ENCODE data around the gene PLA2G2C. TPM values are rescaled to one million over a fixed set of nuclear protein-coding genes. Genes with fewer than 3 reads are reported as not detected.

The PLA2G2C gene
- total and polyA plus RNA-seq, 8 donors, result 0.06 to 0.16 (median 0.11) TPM; not detected in 3

- intact Hi-C loops (cut with DNase I), result no loop called here
- ATAC-seq (no peak), DNase-seq (no peak)
- H3K36me3 ChIP-seq, result no peaks in the 10 kb centered on the region
- H3K4me3 ChIP-seq, result no peak overlapping the region
- H3K27me3 ChIP-seq, result peaks cover 0 to 33% of the 10 kb centered on the region in 2 donors
- H3K4me1 ChIP-seq, result peaks cover 13 to 28% of the 10 kb centered on the region in 2 donors
- peaks cover 0 to 3% of the 10 kb centered on the region in 2 donors for H3K9me3 ChIP-seq
- H3K27ac ChIP-seq, result no peak overlapping the region
- TF ChIP-seq CTCF (IDR thresholded peaks at IDR 0.05), result no peak
Observed at GRCh38 chr1:20183035-20183434, 3.3 kb downstream of the PLA2G2C start.

- Histone ChIP-seq H3K9me3 (peaks cover 0 to 3% of the 10 kb centered on the region in 2 donors), H3K36me3 (no peaks in the 10 kb centered on the region), H3K4me1 (peaks cover 8 to 28% of the 10 kb centered on the region in 2 donors), H3K27ac (no peak overlapping the region), H3K4me3 (no peak overlapping the region), H3K27me3 (peaks cover 0 to 28% of the 10 kb centered on the region in 2 donors)
- intact Hi-C loops (cut with DNase I), result no loop called here
- no peak for TF ChIP-seq CTCF (IDR thresholded peaks at IDR 0.05)
- ATAC-seq (no peak), DNase-seq (no peak)
Observed at GRCh38 chr1:20182415-20182814, 3.9 kb downstream of the PLA2G2C start.

GRCh38 chr1:20180844-20181207 lies 5.5 kb downstream of the PLA2G2C start:
- no peaks in the 10 kb centered on the region for H3K36me3 ChIP-seq
- no peak overlapping the region for H3K27ac ChIP-seq
- peaks cover 0 to 12% of the 10 kb centered on the region in 2 donors for H3K4me1 ChIP-seq
- ATAC-seq, result no peak
- no peak overlapping the region for H3K4me3 ChIP-seq
- intact Hi-C loops (cut with DNase I), result no loop called here
- TF ChIP-seq CTCF (IDR thresholded peaks at IDR 0.05), result no peak
- peaks cover 0 to 3% of the 10 kb centered on the region in 2 donors for H3K9me3 ChIP-seq
- peaks cover 0 to 13% of the 10 kb centered on the region in 2 donors for H3K27me3 ChIP-seq
- no peak for DNase-seq

GRCh38 chr1:20180129-20180843 lies 6.0 kb downstream of the PLA2G2C start:
- Histone ChIP-seq H3K36me3 (no peaks in the 10 kb centered on the region), H3K4me3 (no peak overlapping the region), H3K4me1 (peaks cover 0 to 7% of the 10 kb centered on the region in 2 donors), H3K27ac (no peak overlapping the region), H3K9me3 (peaks cover 0 to 3% of the 10 kb centered on the region in 2 donors), H3K27me3 (peaks cover 0 to 7% of the 10 kb centered on the region in 2 donors)
- ATAC-seq (no peak), DNase-seq (no peak)
- intact Hi-C loops (cut with DNase I), result no loop called here
- no peak for TF ChIP-seq CTCF (IDR thresholded peaks at IDR 0.05)

- H3K4me1 ChIP-seq, result no peaks in the 10 kb centered on the region
- ATAC-seq (no peak), DNase-seq (no peak)
- H3K9me3 ChIP-seq, result peaks cover 0 to 3% of the 10 kb centered on the region in 2 donors
- H3K27me3 ChIP-seq, result no peaks in the 10 kb centered on the region
- intact Hi-C loops (cut with DNase I), result no loop called here
- TF ChIP-seq CTCF (IDR thresholded peaks at IDR 0.05), result no peak
- no peak overlapping the region for H3K27ac ChIP-seq
- no peak overlapping the region for H3K4me3 ChIP-seq
- H3K36me3 ChIP-seq, result no peaks in the 10 kb centered on the region
Observed at GRCh38 chr1:20179371-20180128, 6.8 kb downstream of the PLA2G2C start.
